ENCODE data around the gene LIPC.

- TF ChIP-seq POLR2AphosphoS5 (IDR thresholded peaks at IDR 0.05; ENCODE audit: insufficient read depth, low read depth, low read length) (no peak), CTCF (IDR thresholded peaks at IDR 0.05; ENCODE audit: extremely low read depth in 1 of 2, insufficient read depth in 1 of 2, low read depth in 1 of 2, low read length in 2 of 2) (no peak), MYC (IDR thresholded peaks at IDR 0.05; ENCODE audit: low read depth, low read length) (no peak), EZH2 (IDR thresholded peaks at IDR 0.05; ENCODE audit: borderline replicate concordance, low read depth, low read length, severe bottlenecking) (no peak), POLR2A (IDR thresholded peaks at IDR 0.05; ENCODE audit: low read depth, low read length) (no peak), JUN (IDR thresholded peaks at IDR 0.05; ENCODE audit: borderline replicate concordance, insufficient read depth, insufficient read length, low read depth) (no peak), MAX (IDR thresholded peaks at IDR 0.05; ENCODE audit: insufficient read depth, insufficient read length) (no peak)
These were observed 133.2 kb downstream of the LIPC start for GRCh38 chr15:58564981-58565380.

Measured in endothelial cell of umbilical vein (primary cell).